GM18909 (cell line): ENCODE measurements around the gene ST3GAL4.

Source experiments
- ATAC-seq: cut with Tn5 transposase; IDR thresholded peaks from one replicate; pipeline ENCODE4 v1.9.1; 2021; ENCODE audit warnings: mild to moderate bottlenecking; ENCODE audit not compliant: unreplicated experiment, poor library complexity

The ST3GAL4 gene

GRCh38 chr11:126400019-126400418, 44.5 kb downstream of the ST3GAL4 start:
- no peak for ATAC-seq

GRCh38 chr11:126400479-126400878, 45.0 kb downstream of the ST3GAL4 start:
- no peak for ATAC-seq

GRCh38 chr11:126403022-126403581, 47.6 kb downstream of the ST3GAL4 start:
- no peak for ATAC-seq

GRCh38 chr11:126403658-126404057, 48.2 kb downstream of the ST3GAL4 start:
- ATAC-seq: peak; percentile 98

- no peak for ATAC-seq
Observed at GRCh38 chr11:126404367-126404766, 48.9 kb downstream of the ST3GAL4 start.

- ATAC-seq: no peak
Observed at GRCh38 chr11:126405374-126405773, 49.9 kb downstream of the ST3GAL4 start.

- ATAC-seq: no peak
Observed at GRCh38 chr11:126405906-126406305, 50.4 kb downstream of the ST3GAL4 start.

- ATAC-seq: no peak
Observed at GRCh38 chr11:126406368-126406767, 50.9 kb downstream of the ST3GAL4 start.

GRCh38 chr11:126407101-126407521, 51.6 kb downstream of the ST3GAL4 start:
- ATAC-seq: no peak

- ATAC-seq: no peak
Observed at GRCh38 chr11:126407682-126408288, 52.3 kb downstream of the ST3GAL4 start.

- ATAC-seq: no peak
Observed at GRCh38 chr11:126408496-126408895, 53.0 kb downstream of the ST3GAL4 start.

- ATAC-seq: no peak
Observed at GRCh38 chr11:126408901-126409619, 53.6 kb downstream of the ST3GAL4 start.

GRCh38 chr11:126409620-126409985, 54.1 kb downstream of the ST3GAL4 start:
- no peak for ATAC-seq

GRCh38 chr11:126410649-126411048, 55.2 kb downstream of the ST3GAL4 start:
- no peak for ATAC-seq

- no peak for ATAC-seq
Observed at GRCh38 chr11:126411971-126412381, 56.5 kb downstream of the ST3GAL4 start.

GRCh38 chr11:126413426-126413825, 57.9 kb downstream of the ST3GAL4 start:
- no peak for ATAC-seq

- no peak for ATAC-seq
Observed at GRCh38 chr11:126413843-126414405, 58.4 kb downstream of the ST3GAL4 start.

- no peak for ATAC-seq
Observed at GRCh38 chr11:126414615-126415014, 59.1 kb downstream of the ST3GAL4 start.

GRCh38 chr11:126415128-126415527, 59.6 kb downstream of the ST3GAL4 start:
- no peak for ATAC-seq

- ATAC-seq: no peak
Observed at GRCh38 chr11:126415669-126416420, 60.4 kb downstream of the ST3GAL4 start.
